Loucy (cell line): ENCODE data around the gene TRIM26.
A peak's percentile ranks its signal among the peaks of the same experiment; 100 is the strongest.

Experiments
- CTCF ChIP-seq: fragments of 200-600 bp; sonication (generic); conservative IDR thresholded peaks from 2 replicates; pipeline ENCODE4 v1.5.1; 2014; ENCODE audit warnings: mild to moderate bottlenecking, antibody characterized with exemption, low read length
- EZH2phosphoT487 ChIP-seq: fragments of 200-600 bp; IDR thresholded peaks from 2 replicates; pipeline ENCODE4 v1.6.1; 2018; ENCODE audit warnings: antibody characterized with exemption, mild to moderate bottlenecking, moderate library complexity, borderline replicate concordance

- no peak for TF ChIP-seq EZH2phosphoT487
- TF ChIP-seq CTCF, result peak; percentile 98
These were observed 6.0 kb upstream of the TRIM26 start for GRCh38 chr6:30219244-30219643.
